Adrenal gland (tissue), 5 donors: ENCODE results near the gene LMNTD2.

ENCODE experiments used
- POLR2A ChIP-seq, 2 donors: fragments of 450-650 bp; IDR thresholded peaks; one replicate each; pipeline ENCODE4 v1.6.1; 2017; ENCODE audit warnings: antibody characterized with exemption in 2 of 2, mild to moderate bottlenecking in 2 of 2, moderate library complexity in 1 of 2
- TF ChIP-seq, protein P1 (sequence below), 6 experiments: fragments of 450-650 bp in 4 of 6; fragments of 200-600 bp in 2 of 6; sonication (generic) in 1 of 6; IDR thresholded peaks; 1 replicate in 5 of 6; 2 replicates in 1 of 6; pipeline versions ENCODE4 v1.5.1 to v1.8.0; 2016 to 2021; ENCODE audit warnings: antibody characterized with exemption in 6 of 6, mild to moderate bottlenecking in 2 of 6, moderate library complexity in 1 of 6
- donor health status: DM: no; HTN: no; CAD: no.

GRCh38 chr11:535210-535518, 25.4 kb downstream of the LMNTD2 start:
- TF ChIP-seq, protein P1, sequence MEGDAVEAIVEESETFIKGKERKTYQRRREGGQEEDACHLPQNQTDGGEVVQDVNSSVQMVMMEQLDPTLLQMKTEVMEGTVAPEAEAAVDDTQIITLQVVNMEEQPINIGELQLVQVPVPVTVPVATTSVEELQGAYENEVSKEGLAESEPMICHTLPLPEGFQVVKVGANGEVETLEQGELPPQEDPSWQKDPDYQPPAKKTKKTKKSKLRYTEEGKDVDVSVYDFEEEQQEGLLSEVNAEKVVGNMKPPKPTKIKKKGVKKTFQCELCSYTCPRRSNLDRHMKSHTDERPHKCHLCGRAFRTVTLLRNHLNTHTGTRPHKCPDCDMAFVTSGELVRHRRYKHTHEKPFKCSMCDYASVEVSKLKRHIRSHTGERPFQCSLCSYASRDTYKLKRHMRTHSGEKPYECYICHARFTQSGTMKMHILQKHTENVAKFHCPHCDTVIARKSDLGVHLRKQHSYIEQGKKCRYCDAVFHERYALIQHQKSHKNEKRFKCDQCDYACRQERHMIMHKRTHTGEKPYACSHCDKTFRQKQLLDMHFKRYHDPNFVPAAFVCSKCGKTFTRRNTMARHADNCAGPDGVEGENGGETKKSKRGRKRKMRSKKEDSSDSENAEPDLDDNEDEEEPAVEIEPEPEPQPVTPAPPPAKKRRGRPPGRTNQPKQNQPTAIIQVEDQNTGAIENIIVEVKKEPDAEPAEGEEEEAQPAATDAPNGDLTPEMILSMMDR (IDR thresholded peaks at IDR 0.05): no peak
- TF ChIP-seq POLR2A (IDR thresholded peaks at IDR 0.05): no peak
